HK-2 (cell line): ENCODE results near the gene DAZAP2.
A peak's percentile ranks its signal among the peaks of the same experiment; 100 is the strongest.
"Not testable (repeated sequence)": the region's sequence is repeated elsewhere in the genome, so short reads cannot be mapped to it uniquely, and the experiment has no call there.

Experiments used
- DNase-seq: peaks from one replicate; pipeline ENCODE4 v3.0.0-alpha.2; 2018; ENCODE audit not compliant: unreplicated experiment

DAZAP2 gene

GRCh38 chr12:51247523-51248206, 9.0 kb downstream of the DAZAP2 start:
- DNase-seq = no peak

GRCh38 chr12:51253276-51253675, 14.7 kb downstream of the DAZAP2 start:
- DNase-seq = no peak

GRCh38 chr12:51254536-51254935, 15.9 kb downstream of the DAZAP2 start:
- DNase-seq = no peak

- DNase-seq = not testable (repeated sequence)
These were observed 21.0 kb downstream of the DAZAP2 start for GRCh38 chr12:51259600-51259999.

GRCh38 chr12:51262758-51263177, 24.1 kb downstream of the DAZAP2 start:
- DNase-seq = no peak

- no peak for DNase-seq
These were observed 24.7 kb downstream of the DAZAP2 start for GRCh38 chr12:51263341-51263740.

- DNase-seq = no peak
These were observed 25.7 kb downstream of the DAZAP2 start for GRCh38 chr12:51264297-51264696.

- DNase-seq = no peak
These were observed 26.4 kb downstream of the DAZAP2 start for GRCh38 chr12:51265024-51265423.

- DNase-seq = peak; percentile 46
These were observed 30.8 kb downstream of the DAZAP2 start for GRCh38 chr12:51269174-51270066.

- DNase-seq = peak; percentile 75
These were observed 31.7 kb downstream of the DAZAP2 start, which contains the start of gene SMAGP for GRCh38 chr12:51270067-51270950. TSS of gene SMAGP (minus strand) at chr12:51270415. CDS start at chr12:51269278, 1,137 bp downstream.

GRCh38 chr12:51270951-51271518, 32.4 kb downstream of the DAZAP2 start:
- DNase-seq = no peak

GRCh38 chr12:51272810-51273209, 34.2 kb downstream of the DAZAP2 start:
- DNase-seq = not testable (repeated sequence)

- DNase-seq = no peak
These were observed 36.5 kb downstream of the DAZAP2 start for GRCh38 chr12:51275088-51275487.

GRCh38 chr12:51281202-51281924, 42.7 kb downstream of the DAZAP2 start:
- DNase-seq = no peak

- no peak for DNase-seq
These were observed 47.2 kb downstream of the DAZAP2 start for GRCh38 chr12:51285843-51286242.

GRCh38 chr12:51291603-51292513, 53.2 kb downstream of the DAZAP2 start:
- DNase-seq = not testable (repeated sequence)
